HEK293T (cell line): ENCODE measurements around the gene SCN3B.

Experiments
- FOXA1 ChIP-seq: fragments of 450-650 bp; IDR thresholded peaks from 2 replicates; pipeline ENCODE4 v1.6.1; 2016; ENCODE audit warnings: mild to moderate bottlenecking
- FOXK2 ChIP-seq: fragments of 450-650 bp; IDR thresholded peaks from 2 replicates; pipeline ENCODE4 v1.6.1; 2016; ENCODE audit warnings: mild to moderate bottlenecking
- LEF1 ChIP-seq: fragments of 450-650 bp; IDR thresholded peaks from 2 replicates; pipeline ENCODE4 v1.6.1; 2017; ENCODE audit warnings: mild to moderate bottlenecking, borderline replicate concordance
- SP1 ChIP-seq: fragments of 450-650 bp; IDR thresholded peaks from 2 replicates; pipeline ENCODE4 v1.6.1; 2017
- SUZ12 ChIP-seq: fragments of 450-650 bp; IDR thresholded peaks from 2 replicates; pipeline ENCODE4 v1.6.1; 2016; ENCODE audit warnings: mild to moderate bottlenecking

DNA sequence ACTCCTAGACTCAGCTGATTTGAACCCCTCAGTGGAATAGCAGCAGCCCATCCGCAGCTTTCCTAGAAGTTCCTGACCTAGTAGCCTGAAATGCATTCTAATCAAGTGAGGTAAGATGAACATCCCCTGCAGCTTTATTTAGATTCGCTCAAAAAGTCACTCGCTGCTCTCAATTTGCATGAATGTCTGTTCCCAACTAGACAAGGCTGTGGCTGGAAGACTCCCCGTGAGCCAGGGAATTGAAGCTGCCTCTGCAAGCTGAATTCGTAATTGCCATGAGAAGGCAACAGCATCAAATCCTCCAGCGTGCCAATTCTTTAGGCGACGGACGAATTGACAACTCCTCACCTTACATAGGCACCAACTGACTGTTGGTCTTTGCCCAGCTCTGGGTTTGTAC, 17.1 kb upstream of the SCN3B start:
- TF ChIP-seq FOXK2 (no peak), LEF1 (no peak), FOXA1 (no peak), SUZ12 (no peak), SP1 (no peak)
